GM23338 (cell line): ENCODE measurements around the gene RIMS3.

ENCODE experiments used
- CREB1 ChIP-seq: fragments of 250-450 bp; sonication (Bioruptor Pico); IDR thresholded peaks from 2 replicates; pipeline ENCODE4 v1.5.0; 2020; ENCODE audit warnings: low read depth, mild to moderate bottlenecking, moderate library complexity
- CTCF ChIP-seq, 2 experiments: fragments of 200-600 bp in 1 of 2; sonication (generic) in 1 of 2; conservative IDR thresholded peaks; 2 replicates each; pipeline versions ENCODE4 v1.5.1 to v1.6.1; 2016 to 2017; ENCODE audit warnings: antibody characterized with exemption in 2 of 2, low read depth in 2 of 2, mild to moderate bottlenecking in 2 of 2, moderate library complexity in 1 of 2
- EZH2 ChIP-seq: fragments of 200-600 bp; sonication (generic); IDR thresholded peaks from one replicate; pipeline ENCODE4 v1.8.0; 2017; ENCODE audit warnings: antibody characterized with exemption, mild to moderate bottlenecking, low read depth; ENCODE audit not compliant: unreplicated experiment
- EZH2phosphoT487 ChIP-seq: fragments of 200-600 bp; sonication (generic); IDR thresholded peaks from one replicate; pipeline ENCODE4 v1.8.1; 2018; ENCODE audit warnings: antibody characterized with exemption; ENCODE audit not compliant: unreplicated experiment
- JUNB ChIP-seq: IDR thresholded peaks from one replicate; pipeline ENCODE4 v1.6.1; 2016; ENCODE audit warnings: antibody characterized with exemption; ENCODE audit not compliant: unreplicated experiment
- POLR2AphosphoS5 ChIP-seq: IDR thresholded peaks from 2 replicates; pipeline ENCODE4 v1.6.1; 2016; ENCODE audit warnings: antibody characterized with exemption, low read depth
- REST ChIP-seq: IDR thresholded peaks from one replicate; pipeline ENCODE4 v1.6.1; 2018; ENCODE audit warnings: antibody characterized with exemption; ENCODE audit not compliant: unreplicated experiment
- ZNF331 ChIP-seq: fragments of 250-450 bp; sonication (Bioruptor Pico); IDR thresholded peaks from 2 replicates; pipeline ENCODE4 v1.5.0; 2020; ENCODE audit warnings: low read depth, mild to moderate bottlenecking, moderate library complexity
- TF ChIP-seq, protein P1 (sequence below): fragments of 250-450 bp; sonication (Bioruptor Pico); IDR thresholded peaks from 2 replicates; pipeline ENCODE4 v1.5.0; 2020; ENCODE audit warnings: mild to moderate bottlenecking, moderate library complexity

- TF ChIP-seq REST (no peak), EZH2 (no peak), CTCF (conservative IDR thresholded peaks at IDR 0.05; ENCODE audit: low read depth in 2 of 2) (no peak), EZH2phosphoT487 (no peak), POLR2AphosphoS5 (no peak), CREB1 (CRISPR knock-in tag) (no peak), JUNB (no peak), ZNF331 (no peak)
- TF ChIP-seq, protein P1, sequence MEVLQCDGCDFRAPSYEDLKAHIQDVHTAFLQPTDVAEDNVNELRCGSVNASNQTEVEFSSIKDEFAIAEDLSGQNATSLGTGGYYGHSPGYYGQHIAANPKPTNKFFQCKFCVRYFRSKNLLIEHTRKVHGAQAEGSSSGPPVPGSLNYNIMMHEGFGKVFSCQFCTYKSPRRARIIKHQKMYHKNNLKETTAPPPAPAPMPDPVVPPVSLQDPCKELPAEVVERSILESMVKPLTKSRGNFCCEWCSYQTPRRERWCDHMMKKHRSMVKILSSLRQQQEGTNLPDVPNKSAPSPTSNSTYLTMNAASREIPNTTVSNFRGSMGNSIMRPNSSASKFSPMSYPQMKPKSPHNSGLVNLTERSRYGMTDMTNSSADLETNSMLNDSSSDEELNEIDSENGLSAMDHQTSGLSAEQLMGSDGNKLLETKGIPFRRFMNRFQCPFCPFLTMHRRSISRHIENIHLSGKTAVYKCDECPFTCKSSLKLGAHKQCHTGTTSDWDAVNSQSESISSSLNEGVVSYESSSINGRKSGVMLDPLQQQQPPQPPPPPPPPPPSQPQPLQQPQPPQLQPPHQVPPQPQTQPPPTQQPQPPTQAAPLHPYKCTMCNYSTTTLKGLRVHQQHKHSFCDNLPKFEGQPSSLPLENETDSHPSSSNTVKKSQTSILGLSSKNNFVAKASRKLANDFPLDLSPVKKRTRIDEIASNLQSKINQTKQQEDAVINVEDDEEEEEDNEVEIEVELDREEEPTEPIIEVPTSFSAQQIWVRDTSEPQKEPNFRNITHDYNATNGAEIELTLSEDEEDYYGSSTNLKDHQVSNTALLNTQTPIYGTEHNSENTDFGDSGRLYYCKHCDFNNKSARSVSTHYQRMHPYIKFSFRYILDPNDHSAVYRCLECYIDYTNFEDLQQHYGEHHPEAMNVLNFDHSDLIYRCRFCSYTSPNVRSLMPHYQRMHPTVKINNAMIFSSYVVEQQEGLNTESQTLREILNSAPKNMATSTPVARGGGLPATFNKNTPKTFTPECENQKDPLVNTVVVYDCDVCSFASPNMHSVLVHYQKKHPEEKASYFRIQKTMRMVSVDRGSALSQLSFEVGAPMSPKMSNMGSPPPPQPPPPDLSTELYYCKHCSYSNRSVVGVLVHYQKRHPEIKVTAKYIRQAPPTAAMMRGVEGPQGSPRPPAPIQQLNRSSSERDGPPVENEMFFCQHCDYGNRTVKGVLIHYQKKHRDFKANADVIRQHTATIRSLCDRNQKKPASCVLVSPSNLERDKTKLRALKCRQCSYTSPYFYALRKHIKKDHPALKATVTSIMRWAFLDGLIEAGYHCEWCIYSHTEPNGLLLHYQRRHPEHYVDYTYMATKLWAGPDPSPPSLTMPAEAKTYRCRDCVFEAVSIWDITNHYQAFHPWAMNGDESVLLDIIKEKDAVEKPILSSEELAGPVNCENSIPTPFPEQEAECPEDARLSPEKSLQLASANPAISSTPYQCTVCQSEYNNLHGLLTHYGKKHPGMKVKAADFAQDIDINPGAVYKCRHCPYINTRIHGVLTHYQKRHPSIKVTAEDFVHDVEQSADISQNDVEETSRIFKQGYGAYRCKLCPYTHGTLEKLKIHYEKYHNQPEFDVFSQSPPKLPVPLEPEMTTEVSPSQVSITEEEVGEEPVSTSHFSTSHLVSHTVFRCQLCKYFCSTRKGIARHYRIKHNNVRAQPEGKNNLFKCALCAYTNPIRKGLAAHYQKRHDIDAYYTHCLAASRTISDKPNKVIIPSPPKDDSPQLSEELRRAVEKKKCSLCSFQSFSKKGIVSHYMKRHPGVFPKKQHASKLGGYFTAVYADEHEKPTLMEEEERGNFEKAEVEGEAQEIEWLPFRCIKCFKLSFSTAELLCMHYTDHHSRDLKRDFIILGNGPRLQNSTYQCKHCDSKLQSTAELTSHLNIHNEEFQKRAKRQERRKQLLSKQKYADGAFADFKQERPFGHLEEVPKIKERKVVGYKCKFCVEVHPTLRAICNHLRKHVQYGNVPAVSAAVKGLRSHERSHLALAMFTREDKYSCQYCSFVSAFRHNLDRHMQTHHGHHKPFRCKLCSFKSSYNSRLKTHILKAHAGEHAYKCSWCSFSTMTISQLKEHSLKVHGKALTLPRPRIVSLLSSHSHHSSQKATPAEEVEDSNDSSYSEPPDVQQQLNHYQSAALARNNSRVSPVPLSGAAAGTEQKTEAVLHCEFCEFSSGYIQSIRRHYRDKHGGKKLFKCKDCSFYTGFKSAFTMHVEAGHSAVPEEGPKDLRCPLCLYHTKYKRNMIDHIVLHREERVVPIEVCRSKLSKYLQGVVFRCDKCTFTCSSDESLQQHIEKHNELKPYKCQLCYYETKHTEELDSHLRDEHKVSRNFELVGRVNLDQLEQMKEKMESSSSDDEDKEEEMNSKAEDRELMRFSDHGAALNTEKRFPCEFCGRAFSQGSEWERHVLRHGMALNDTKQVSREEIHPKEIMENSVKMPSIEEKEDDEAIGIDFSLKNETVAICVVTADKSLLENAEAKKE (CRISPR knock-in tag), result no peak
These were observed 27.0 kb upstream of the RIMS3 start for GRCh38 chr1:40692429-40692895.
